Neural progenitor cell (in vitro differentiated cells): ENCODE data around the gene FOXG1. TPM values are rescaled to one million over a fixed set of nuclear protein-coding genes. Genes with fewer than 3 reads are reported as not detected.

Source experiments
- DNase-seq: peaks from one replicate; pipeline ENCODE4 v3.0.0-alpha.2; 2016; ENCODE audit warnings: low spot score
- H2AFZ ChIP-seq: fragments of 200-600 bp; sonication (generic); replicated peaks from 2 replicates; pipeline ENCODE4 v1.6.1; 2016; ENCODE audit warnings: antibody characterized with exemption
- H3F3A ChIP-seq: fragments of 200-600 bp; sonication (generic); 2 replicates; pipeline ENCODE4 v1.6.1; 2016; ENCODE audit warnings: antibody characterized with exemption, low read depth
- H3K27ac ChIP-seq: fragments of 200-600 bp; sonication (generic); 2 replicates; pipeline ENCODE4 v1.5.1; 2016; ENCODE audit warnings: mild to moderate bottlenecking
- H3K27me3 ChIP-seq: fragments of 200-600 bp; sonication (generic); 2 replicates; pipeline ENCODE4 v1.6.1; 2016; ENCODE audit warnings: mild to moderate bottlenecking, moderate library complexity
- H3K36me3 ChIP-seq: fragments of 200-600 bp; sonication (generic); 2 replicates; pipeline ENCODE4 v1.5.1; 2016
- H3K4me1 ChIP-seq: fragments of 200-600 bp; sonication (generic); 2 replicates; pipeline ENCODE4 v1.6.1; 2016; ENCODE audit warnings: mixed run types
- H3K4me2 ChIP-seq: fragments of 200-600 bp; sonication (generic); 2 replicates; pipeline ENCODE4 v1.6.1; 2016
- H3K4me3 ChIP-seq: fragments of 200-600 bp; sonication (generic); 2 replicates; pipeline ENCODE4 v1.5.1; 2016
- H3K79me2 ChIP-seq: fragments of 200-600 bp; sonication (generic); 2 replicates; pipeline ENCODE4 v1.6.1; 2016; ENCODE audit warnings: low read depth
- H3K9ac ChIP-seq: fragments of 200-600 bp; sonication (generic); 2 replicates; pipeline ENCODE4 v1.6.1; 2016
- H3K9me3 ChIP-seq: fragments of 200-600 bp; sonication (generic); 2 replicates; pipeline ENCODE4 v1.5.1; 2016; ENCODE audit warnings: low read depth
- H4K20me1 ChIP-seq: fragments of 200-600 bp; sonication (generic); 2 replicates; pipeline ENCODE4 v1.6.1; 2016; ENCODE audit warnings: low read depth
- H3K27ac Mint-ChIP-seq: 3 replicates; pipeline ENCODE4 v1.8.0; 2021; ENCODE audit warnings: mixed read lengths
- H3K27me3 Mint-ChIP-seq: 2 replicates; pipeline ENCODE4 v1.8.0; 2022; ENCODE audit warnings: low read depth, mild to moderate bottlenecking, inconsistent platforms, moderate library complexity, mixed read lengths; ENCODE audit not compliant: insufficient read depth
- H3K36me3 Mint-ChIP-seq: 3 replicates; pipeline ENCODE4 v1.8.0; 2021; ENCODE audit warnings: mixed read lengths
- H3K4me1 Mint-ChIP-seq: 3 replicates; pipeline ENCODE4 v1.8.0; 2021; ENCODE audit warnings: mixed read lengths
- H3K4me3 Mint-ChIP-seq: 3 replicates; pipeline ENCODE4 v1.8.0; 2021; ENCODE audit warnings: mild to moderate bottlenecking, moderate library complexity, mixed read lengths
- H3K9me3 Mint-ChIP-seq: 3 replicates; pipeline ENCODE4 v1.8.0; 2020; ENCODE audit warnings: mixed read lengths
- CTCF ChIP-seq: fragments of 200-600 bp; sonication (generic); IDR thresholded peaks from 2 replicates; pipeline ENCODE4 v1.5.1; 2017; ENCODE audit warnings: antibody characterized with exemption, mild to moderate bottlenecking
- EZH2 ChIP-seq: fragments of 200-600 bp; sonication (generic); IDR thresholded peaks from 2 replicates; pipeline ENCODE4 v1.6.1; 2017; ENCODE audit warnings: antibody characterized with exemption, mild to moderate bottlenecking, moderate library complexity
- EZH2phosphoT487 ChIP-seq: fragments of 200-600 bp; sonication (generic); IDR thresholded peaks from 2 replicates; pipeline ENCODE4 v1.6.1; 2017; ENCODE audit warnings: antibody characterized with exemption
- total RNA-seq: library from RNA; depleted of rRNA; stranded (reverse); fragments of >200 nt; gene quantifications from 2 replicates; pipeline ENCODE4 v1.2.3, GENCODE V29; 2015; ENCODE audit warnings: low replicate concordance

FOXG1 gene
- total RNA-seq, 1 donor from 2014 or later, result 0.69 TPM

DNA sequence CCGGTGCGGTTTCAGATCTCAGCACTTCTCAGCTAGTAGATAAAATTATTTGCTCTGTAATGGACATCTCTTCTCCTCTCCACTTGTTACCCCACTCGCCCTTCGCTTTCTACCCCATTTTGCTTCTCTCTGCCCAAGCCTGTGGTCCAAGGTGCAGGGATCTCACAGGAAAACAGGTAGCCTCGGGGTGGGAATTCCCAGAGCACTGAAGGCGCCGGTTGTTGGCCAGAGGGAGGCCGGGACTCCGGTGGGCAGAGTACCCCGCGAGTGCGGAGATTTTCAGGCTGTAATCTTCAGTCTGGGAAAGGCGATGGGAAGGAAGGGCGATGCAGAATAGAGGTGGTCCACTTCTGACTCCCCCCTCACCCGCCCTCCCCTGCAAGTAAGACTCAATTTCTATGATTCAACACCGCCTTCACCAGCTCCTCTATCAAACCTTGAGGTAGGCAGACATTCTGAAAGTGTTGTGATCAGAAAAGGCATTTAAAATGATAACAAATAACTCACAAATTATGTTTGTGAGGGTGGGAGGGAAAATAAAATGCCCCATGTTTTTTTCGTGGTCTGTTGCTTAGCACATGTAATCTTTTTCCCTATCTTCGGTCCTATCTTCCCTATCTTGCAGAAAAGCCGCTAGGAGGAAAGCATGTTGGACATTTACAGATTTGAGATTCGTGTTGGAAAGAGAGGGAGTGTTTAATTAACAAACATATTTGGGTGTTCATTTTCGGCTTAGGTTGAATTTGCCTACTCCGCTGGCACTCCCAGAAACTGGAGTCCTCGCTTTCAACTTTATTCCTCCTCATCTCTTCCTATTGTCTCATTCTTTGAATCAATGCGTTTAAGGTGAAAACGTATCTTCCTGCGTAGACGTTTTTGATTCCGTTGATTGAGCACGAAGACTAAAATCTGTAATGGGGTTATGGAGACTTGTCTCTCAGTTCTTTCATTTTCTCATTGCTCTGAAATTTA lies 8.5 kb downstream of the FOXG1 start:
- H3K4me1 Mint-ChIP-seq, result peaks cover 27% of the 10 kb centered on the region
- Histone ChIP-seq H3K79me2 (no peaks in the 10 kb centered on the region), H3F3A (peaks cover 16% of the 10 kb centered on the region), H3K4me3 (peak overlapping the region; percentile 39), H3K36me3 (no peaks in the 10 kb centered on the region), H2AFZ (no peak overlapping the region), H3K4me1 (peaks cover 7% of the 10 kb centered on the region), H3K27ac (no peak overlapping the region), H3K4me2 (peak overlapping the region; percentile 69), H3K27me3 (peaks cover 100% of the 10 kb centered on the region), H3K9me3 (no peaks in the 10 kb centered on the region), H4K20me1 (peaks cover 48% of the 10 kb centered on the region), H3K9ac (no peak overlapping the region)
- H3K36me3 Mint-ChIP-seq, result no peaks in the 10 kb centered on the region
- H3K9me3 Mint-ChIP-seq, result no peaks in the 10 kb centered on the region
- H3K4me3 Mint-ChIP-seq, result peak overlapping the region; percentile 84
- no peak overlapping the region for H3K27ac Mint-ChIP-seq
- DNase-seq, result peak; percentile 27
- H3K27me3 Mint-ChIP-seq, result peaks cover 87% of the 10 kb centered on the region
- TF ChIP-seq EZH2phosphoT487 (no peak), CTCF (no peak), EZH2 (no peak)

DNA sequence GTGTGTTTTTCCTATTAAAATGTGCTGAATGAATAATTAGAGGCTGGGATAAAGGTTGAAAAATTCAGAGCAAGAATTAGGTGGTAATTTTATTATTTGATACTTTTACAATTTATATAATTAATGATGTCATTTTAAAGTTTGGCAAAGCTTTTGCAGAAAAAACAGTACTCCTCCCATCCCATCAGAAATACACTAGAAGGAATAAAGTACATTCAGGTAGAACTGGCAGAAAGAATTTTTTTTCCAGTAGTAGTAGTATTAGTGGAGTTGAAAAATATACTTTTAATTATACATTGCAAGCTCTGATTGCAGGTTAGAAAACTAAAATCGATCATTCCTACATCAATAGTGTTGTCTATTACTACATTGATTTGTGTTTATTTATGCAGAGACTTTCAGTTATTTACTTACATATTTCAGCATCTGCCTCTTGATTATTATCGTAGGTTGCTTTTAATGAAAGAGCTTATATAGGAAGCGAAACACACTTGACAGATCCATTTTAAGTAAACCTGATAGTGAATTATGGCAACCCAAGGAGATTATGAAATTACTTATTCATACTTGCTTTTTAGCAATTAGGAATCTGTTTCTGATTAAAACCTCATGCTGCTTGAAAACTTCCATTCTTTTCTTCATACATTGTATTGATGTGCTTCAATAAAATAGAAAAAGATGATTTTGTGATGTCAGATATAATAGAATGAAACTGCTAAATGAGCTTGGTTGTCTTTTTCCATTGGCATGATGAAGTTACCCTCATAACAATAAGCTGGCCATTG lies 10.1 kb downstream of the FOXG1 start:
- Histone ChIP-seq H3K27ac (no peak overlapping the region), H3K9ac (no peak overlapping the region), H3K4me3 (no peak overlapping the region)

More for the DNA sequence above, 10.1 kb downstream of the FOXG1 start:
- peaks cover 100% of the 10 kb centered on the region for H3K27me3 ChIP-seq
- no peak for DNase-seq
- no peaks in the 10 kb centered on the region for H3K79me2 ChIP-seq
- Mint-ChIP-seq H3K36me3 (no peaks in the 10 kb centered on the region), H3K27ac (no peak overlapping the region), H3K9me3 (no peaks in the 10 kb centered on the region), H3K27me3 (peaks cover 86% of the 10 kb centered on the region), H3K4me3 (no peak overlapping the region), H3K4me1 (peaks cover 37% of the 10 kb centered on the region)
- no peak overlapping the region for H2AFZ ChIP-seq
- H4K20me1 ChIP-seq, result peaks cover 34% of the 10 kb centered on the region
- no peaks in the 10 kb centered on the region for H3K36me3 ChIP-seq
- no peaks in the 10 kb centered on the region for H3K9me3 ChIP-seq
- no peak overlapping the region for H3K4me2 ChIP-seq
- TF ChIP-seq EZH2, result no peak
- no peak for TF ChIP-seq EZH2phosphoT487
- no peak for TF ChIP-seq CTCF
- peaks cover 25% of the 10 kb centered on the region for H3F3A ChIP-seq
- H3K4me1 ChIP-seq, result peaks cover 7% of the 10 kb centered on the region
